ENCODE data around the gene NPFFR1. TPM values are rescaled to one million over a fixed set of nuclear protein-coding genes. Genes with fewer than 3 reads are reported as not detected.

NPFFR1 gene
- total RNA-seq, 4 donors from 2014 or later, result 0.22 to 0.42 TPM; not detected in 2

DNA sequence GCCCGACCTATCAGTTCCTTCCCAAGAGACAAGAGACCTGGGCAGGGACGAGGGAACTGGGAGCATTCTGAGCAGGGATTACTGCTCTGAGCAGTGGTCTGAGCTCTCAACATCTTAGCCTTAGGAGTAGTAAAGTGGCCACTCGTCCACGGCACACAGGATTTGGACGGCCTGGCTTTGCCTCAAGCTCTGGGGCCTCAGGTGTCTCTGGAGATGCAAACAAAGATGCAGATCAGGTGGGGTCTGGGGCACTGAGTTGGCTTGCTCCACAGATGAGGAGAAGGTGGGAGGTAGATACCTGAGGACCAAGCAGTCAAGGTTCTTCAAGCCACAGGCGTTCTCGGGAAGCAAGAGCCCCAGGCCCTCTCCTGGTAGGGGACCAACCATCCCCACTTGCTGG is 16.1 kb upstream of the NPFFR1 start:
- H3K4me3 ChIP-seq (ENCODE audit: low read depth, poor library complexity, severe bottlenecking), result no peak overlapping the region
- TF ChIP-seq, protein P1, sequence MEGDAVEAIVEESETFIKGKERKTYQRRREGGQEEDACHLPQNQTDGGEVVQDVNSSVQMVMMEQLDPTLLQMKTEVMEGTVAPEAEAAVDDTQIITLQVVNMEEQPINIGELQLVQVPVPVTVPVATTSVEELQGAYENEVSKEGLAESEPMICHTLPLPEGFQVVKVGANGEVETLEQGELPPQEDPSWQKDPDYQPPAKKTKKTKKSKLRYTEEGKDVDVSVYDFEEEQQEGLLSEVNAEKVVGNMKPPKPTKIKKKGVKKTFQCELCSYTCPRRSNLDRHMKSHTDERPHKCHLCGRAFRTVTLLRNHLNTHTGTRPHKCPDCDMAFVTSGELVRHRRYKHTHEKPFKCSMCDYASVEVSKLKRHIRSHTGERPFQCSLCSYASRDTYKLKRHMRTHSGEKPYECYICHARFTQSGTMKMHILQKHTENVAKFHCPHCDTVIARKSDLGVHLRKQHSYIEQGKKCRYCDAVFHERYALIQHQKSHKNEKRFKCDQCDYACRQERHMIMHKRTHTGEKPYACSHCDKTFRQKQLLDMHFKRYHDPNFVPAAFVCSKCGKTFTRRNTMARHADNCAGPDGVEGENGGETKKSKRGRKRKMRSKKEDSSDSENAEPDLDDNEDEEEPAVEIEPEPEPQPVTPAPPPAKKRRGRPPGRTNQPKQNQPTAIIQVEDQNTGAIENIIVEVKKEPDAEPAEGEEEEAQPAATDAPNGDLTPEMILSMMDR (IDR thresholded peaks at IDR 0.05), result no peak
- no peak for TF ChIP-seq POLR2A (IDR thresholded peaks at IDR 0.05)
- WGBS, 2 donors, result 96 to 97% methylated on average over 7 of the region's 7 CpGs
- intact Hi-C loops (cut with DNase I; ENCODE audit: low total_unique reads), result no loop called here
- no peak for DNase-seq (ENCODE audit: low spot score in 2 of 2)

DNA sequence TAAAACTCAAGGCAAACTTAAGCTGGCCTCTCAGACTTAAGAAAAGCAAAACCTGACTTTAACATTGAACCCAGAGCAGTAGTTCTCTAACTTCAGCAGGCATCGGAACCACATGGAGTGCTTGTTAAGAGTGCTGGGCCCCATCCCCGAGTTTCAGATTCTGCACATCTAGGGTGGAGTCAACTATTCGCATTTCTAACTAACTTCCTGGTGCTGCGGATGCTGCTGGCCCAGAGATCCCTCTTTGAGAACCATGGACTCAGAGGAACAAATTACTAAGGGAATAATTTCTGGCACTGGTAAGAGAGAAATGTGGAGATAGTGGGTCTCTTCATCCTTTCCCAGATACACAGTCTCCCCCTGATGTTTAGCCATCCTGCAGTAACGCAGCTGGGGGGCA is 14.6 kb upstream of the NPFFR1 start:
- intact Hi-C loops (cut with DNase I; ENCODE audit: low total_unique reads), result no loop called here
- H3K4me3 ChIP-seq (ENCODE audit: low read depth, poor library complexity, severe bottlenecking), result no peak overlapping the region
- WGBS, 2 donors, result 68 to 75% methylated on average over 5 of the region's 5 CpGs
- no peak for DNase-seq (ENCODE audit: low spot score in 2 of 2)
- no peak for TF ChIP-seq POLR2A (IDR thresholded peaks at IDR 0.05)
- TF ChIP-seq, protein P1 (IDR thresholded peaks at IDR 0.05), result no peak

DNA sequence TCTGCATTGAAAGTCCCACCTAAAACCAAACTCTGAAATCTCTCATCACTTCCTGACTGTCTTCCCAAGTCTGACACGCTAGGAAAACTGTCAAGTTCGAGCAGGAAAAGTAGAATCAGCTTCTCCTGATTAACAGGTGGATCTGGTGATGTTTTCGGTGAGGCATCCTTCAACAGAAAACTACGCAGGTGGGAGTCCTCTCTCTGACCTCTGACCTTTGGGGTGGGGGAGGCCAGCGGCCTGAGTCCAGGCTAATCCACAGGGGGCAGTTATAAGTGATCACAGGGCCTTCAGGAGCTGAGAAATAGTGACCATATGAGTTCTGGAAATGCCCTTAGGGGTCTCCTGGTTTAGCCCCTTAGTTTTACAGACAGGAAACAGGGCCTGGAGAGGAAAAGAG is 13.4 kb upstream of the NPFFR1 start:
- intact Hi-C loops (cut with DNase I; ENCODE audit: low total_unique reads), result no loop called here
- no peak for TF ChIP-seq POLR2A (IDR thresholded peaks at IDR 0.05)
- TF ChIP-seq, protein P1 (IDR thresholded peaks at IDR 0.05), result no peak

DNA sequence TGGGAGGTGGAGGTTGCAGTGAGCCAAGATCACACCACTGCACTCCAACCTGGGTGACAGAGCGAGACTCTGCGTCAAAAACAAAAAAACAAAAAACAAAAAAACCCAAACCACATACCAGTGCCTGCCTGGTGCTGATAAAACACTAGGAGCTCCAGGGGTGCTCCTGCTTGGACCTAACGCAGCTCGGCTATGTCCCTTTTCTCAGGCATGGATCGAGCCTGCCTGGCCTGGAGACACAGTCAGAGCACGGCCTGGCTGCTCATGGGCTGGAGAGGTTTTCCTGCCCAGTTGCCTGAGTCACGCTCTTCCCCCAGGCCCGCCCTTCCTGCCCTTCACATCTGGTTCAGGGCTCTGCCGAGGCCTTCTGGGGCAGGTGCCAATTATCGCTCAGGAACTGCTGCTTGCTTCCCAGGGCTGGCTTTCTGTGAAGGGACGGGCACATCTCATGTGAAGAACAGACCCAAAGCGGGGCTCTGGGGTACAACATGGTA is 12.6 kb upstream of the NPFFR1 start:
- intact Hi-C loops (cut with DNase I; ENCODE audit: low total_unique reads), result no loop called here
- 25 to 31% methylated on average over 12 of the region's 12 CpGs for WGBS, 2 donors

More for the DNA sequence above, 13.4 kb upstream of the NPFFR1 start:
- 66 to 71% methylated on average over 5 of the region's 5 CpGs for WGBS, 2 donors
- DNase-seq (ENCODE audit: low spot score in 2 of 2), result no peak
- H3K4me3 ChIP-seq (ENCODE audit: low read depth, poor library complexity, severe bottlenecking), result no peak overlapping the region

DNA sequence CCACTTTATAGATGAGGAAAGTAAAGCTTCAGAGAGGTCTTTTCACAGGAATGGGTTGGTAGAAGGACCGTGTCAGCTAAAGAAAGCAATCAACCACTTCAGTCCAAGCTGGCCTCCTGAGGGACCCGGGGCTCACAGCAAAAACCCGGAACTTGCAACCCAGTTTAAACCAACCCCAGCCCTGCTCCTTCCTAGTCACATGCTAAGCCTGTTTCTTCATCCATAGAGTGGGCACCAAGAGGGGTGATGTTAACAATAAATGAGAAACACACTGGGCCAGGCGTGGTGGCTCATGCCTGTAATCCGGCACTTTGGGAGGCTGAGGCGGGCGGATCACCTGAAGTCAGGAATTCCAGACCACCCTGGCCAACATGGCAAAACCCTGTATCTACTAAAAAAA is 12.1 kb upstream of the NPFFR1 start:
- TF ChIP-seq, protein P1 (IDR thresholded peaks at IDR 0.05), result no peak
- TF ChIP-seq POLR2A (IDR thresholded peaks at IDR 0.05), result no peak
- DNase-seq (ENCODE audit: low spot score in 2 of 2), result no peak
- no peak overlapping the region for H3K4me3 ChIP-seq (ENCODE audit: low read depth, poor library complexity, severe bottlenecking)
- intact Hi-C loops (cut with DNase I; ENCODE audit: low total_unique reads), result no loop called here
- 88 to 94% methylated on average over 7 of the region's 7 CpGs for WGBS, 2 donors

More for the DNA sequence above, 12.6 kb upstream of the NPFFR1 start:
- H3K4me3 ChIP-seq (ENCODE audit: low read depth, poor library complexity, severe bottlenecking), result no peak overlapping the region
- no peak for TF ChIP-seq POLR2A (IDR thresholded peaks at IDR 0.05)
- TF ChIP-seq, protein P1 (IDR thresholded peaks at IDR 0.05), result no peak
- peak; percentile 83 to 96 for DNase-seq (ENCODE audit: low spot score in 2 of 2)

DNA sequence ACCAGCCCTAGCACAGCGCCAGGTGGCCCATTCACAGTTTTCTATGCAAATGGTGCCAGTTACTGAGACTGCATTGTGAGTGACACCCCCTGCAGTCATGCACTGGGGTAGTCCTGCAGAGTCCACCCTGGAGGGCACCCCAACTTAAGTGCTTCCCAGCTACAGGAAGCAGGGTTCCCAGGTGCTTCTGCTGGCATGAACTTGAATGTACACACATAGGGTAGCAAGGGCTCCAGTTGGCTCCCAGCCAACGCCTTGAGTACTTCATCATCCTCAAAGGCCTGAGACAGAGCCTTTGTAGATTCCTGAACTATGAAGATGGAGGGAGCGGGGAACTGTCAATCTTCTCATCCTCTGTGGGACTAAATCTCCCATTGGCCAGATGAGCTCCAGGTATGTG is 11.5 kb upstream of the NPFFR1 start:
- WGBS, 2 donors, result 85 to 86% methylated on average over 2 to 3 of the region's 3 CpGs
- no peak for DNase-seq (ENCODE audit: low spot score in 2 of 2)
- intact Hi-C loops (cut with DNase I; ENCODE audit: low total_unique reads), result no loop called here
- TF ChIP-seq, protein P1 (IDR thresholded peaks at IDR 0.05), result no peak
- no peak for TF ChIP-seq POLR2A (IDR thresholded peaks at IDR 0.05)
- H3K4me3 ChIP-seq (ENCODE audit: low read depth, poor library complexity, severe bottlenecking), result no peak overlapping the region

Measured in lower leg skin (tissue), 4 donors.